Fibroblast of skin of left biceps (primary cell): ENCODE measurements around the gene PRLHR.

Source experiments
- DNase-seq, 2 experiments: peaks; one replicate each; pipeline ENCODE4 v3.0.0-alpha.2; 2013; ENCODE audit warnings: low read depth in 2 of 2

Gene PRLHR

DNA sequence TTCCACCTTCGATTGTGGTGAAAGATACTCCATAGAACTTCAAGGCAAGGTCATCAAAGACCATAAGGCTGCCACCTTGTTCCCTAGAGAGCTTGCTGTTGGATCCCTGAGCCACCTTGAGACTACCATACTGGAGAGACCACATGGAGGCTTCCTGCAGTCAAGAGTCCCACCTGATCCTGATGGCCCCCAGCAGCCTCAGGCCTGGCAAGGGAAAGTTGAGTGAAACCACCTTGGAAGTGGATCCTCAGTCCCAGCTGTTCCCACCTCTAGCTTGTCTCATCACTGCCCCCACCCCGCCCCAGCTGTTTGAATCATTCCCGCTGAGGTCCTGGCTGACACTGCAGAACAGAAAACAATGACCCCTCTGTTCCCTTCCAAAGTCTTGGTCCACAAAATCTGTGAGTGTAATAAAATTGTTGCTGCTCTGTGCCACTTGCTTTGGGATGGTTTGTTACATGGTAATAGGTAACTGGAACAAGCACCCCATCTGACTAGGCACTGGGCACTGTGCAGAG lies 32.0 kb downstream of the PRLHR start:
- DNase-seq: no peak

DNA sequence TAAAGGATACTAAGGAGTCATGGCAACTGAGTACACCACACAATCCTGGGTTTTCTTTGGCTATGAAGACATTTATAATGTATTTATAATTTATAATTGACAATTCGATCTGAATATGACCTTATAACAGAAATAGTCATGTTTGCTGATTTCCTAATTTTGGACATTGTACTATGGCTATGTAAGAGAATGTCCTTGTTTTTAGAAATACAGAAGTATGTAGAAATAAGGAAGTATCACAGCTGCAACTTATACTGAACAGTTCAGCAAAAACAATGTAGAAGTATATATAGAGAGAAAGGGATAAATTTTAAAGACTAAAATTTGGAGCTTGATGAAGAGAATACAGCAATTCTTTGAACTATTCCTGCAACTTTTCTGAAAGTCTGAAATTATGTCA lies 32.6 kb downstream of the PRLHR start:
- no peak for DNase-seq

- no peak for DNase-seq
These were observed 37.5 kb downstream of the PRLHR start for GRCh38 chr10:118557946-118558345.

GRCh38 chr10:118551535-118552100 lies 43.8 kb downstream of the PRLHR start:
- no peak for DNase-seq

- DNase-seq: no peak
These were observed 48.2 kb downstream of the PRLHR start for GRCh38 chr10:118547282-118547681.

DNA sequence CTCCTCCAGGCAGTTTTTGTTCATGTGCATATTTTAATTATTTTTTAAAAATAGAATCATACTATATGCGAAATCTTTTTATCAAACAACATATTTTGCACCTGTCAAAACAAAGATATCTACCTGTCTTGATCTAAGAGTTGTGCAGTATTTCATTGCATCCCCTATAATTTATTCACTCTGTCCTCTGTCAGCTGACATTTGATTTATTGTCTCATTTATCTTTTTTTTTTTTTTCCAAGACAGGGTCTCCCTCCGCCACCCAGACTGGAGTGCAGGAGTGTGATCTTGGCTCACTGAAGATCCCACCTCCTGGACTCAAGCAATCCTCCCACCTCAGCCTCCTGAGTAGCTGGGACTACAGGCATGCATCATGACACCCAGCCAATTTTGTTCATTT lies 49.0 kb downstream of the PRLHR start:
- DNase-seq: no peak

- DNase-seq: no peak
These were observed 50.1 kb downstream of the PRLHR start for GRCh38 chr10:118545381-118545780.

- DNase-seq: no peak
These were observed 51.0 kb downstream of the PRLHR start for GRCh38 chr10:118544401-118544948.

- no peak for DNase-seq
These were observed 51.6 kb downstream of the PRLHR start for GRCh38 chr10:118543714-118544400.

- no peak for DNase-seq
These were observed 52.7 kb downstream of the PRLHR start for GRCh38 chr10:118542745-118543144.

DNA sequence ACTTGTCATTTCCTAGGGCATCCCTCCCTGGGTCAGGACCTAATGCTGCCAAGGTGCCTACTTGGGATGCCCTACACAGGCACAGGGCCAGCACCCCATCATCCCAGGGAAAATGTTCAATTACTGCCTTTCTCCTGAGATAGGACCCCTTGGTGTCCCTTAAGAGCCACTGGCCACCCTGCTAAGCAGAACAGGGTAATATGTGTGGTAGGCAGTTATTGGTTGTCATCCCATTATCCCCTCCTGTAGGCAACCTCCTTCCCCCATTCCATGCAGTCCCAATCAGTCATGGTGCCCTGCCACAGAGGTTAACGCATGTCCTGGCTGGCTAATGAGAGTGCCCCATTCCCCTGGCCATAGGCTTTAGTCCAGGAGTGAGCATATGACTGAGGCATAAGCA lies 53.2 kb downstream of the PRLHR start:
- DNase-seq: no peak

- no peak for DNase-seq
These were observed 53.7 kb downstream of the PRLHR start for GRCh38 chr10:118541718-118542117.
